ENCODE data around the gene KRT25. TPM values are rescaled to one million over a fixed set of nuclear protein-coding genes. Genes with fewer than 3 reads are reported as not detected.

The KRT25 gene
- total and polyA plus RNA-seq, 8 donors, result not detected

GRCh38 chr17:40796846-40797245, 41.7 kb upstream of the KRT25 start:
- TF ChIP-seq CTCF (IDR thresholded peaks at IDR 0.05), result no peak
- DNase-seq, result no peak
- intact Hi-C loops (cut with DNase I), result no loop called here

GRCh38 chr17:40795019-40795667, 40.0 kb upstream of the KRT25 start:
- TF ChIP-seq CTCF (IDR thresholded peaks at IDR 0.05), result no peak
- DNase-seq, result no peak

More at GRCh38 chr17:40796846-40797245, 41.7 kb upstream of the KRT25 start:
- H3K27me3 ChIP-seq, result peaks cover 16 to 69% of the 10 kb centered on the region in 2 donors
- ATAC-seq, result no peak
- H3K4me1 ChIP-seq, result no peaks in the 10 kb centered on the region
- no peak overlapping the region for H3K4me3 ChIP-seq
- H3K9me3 ChIP-seq, result no peaks in the 10 kb centered on the region
- H3K27ac ChIP-seq, result no peak overlapping the region
- H3K36me3 ChIP-seq, result no peaks in the 10 kb centered on the region

GRCh38 chr17:40794466-40794865, 39.3 kb upstream of the KRT25 start:
- no peak for DNase-seq
- peaks cover 12 to 47% of the 10 kb centered on the region in 2 donors for H3K27me3 ChIP-seq
- ATAC-seq, result no peak
- no peak overlapping the region for H3K4me3 ChIP-seq
- no peak for TF ChIP-seq CTCF (IDR thresholded peaks at IDR 0.05)
- H3K4me1 ChIP-seq, result no peaks in the 10 kb centered on the region
- H3K36me3 ChIP-seq, result no peaks in the 10 kb centered on the region
- H3K27ac ChIP-seq, result no peak overlapping the region
- H3K9me3 ChIP-seq, result no peaks in the 10 kb centered on the region
- intact Hi-C loops (cut with DNase I), result loop anchor here in 1 of 2 donors (5.0 kb wide), 1 partner anchor 177 kb away; no protein-coding TSS in a partner anchor

More at GRCh38 chr17:40795019-40795667, 40.0 kb upstream of the KRT25 start:
- Histone ChIP-seq H3K36me3 (no peaks in the 10 kb centered on the region), H3K4me1 (no peaks in the 10 kb centered on the region), H3K9me3 (no peaks in the 10 kb centered on the region), H3K27ac (no peak overlapping the region), H3K27me3 (peaks cover 13 to 54% of the 10 kb centered on the region in 2 donors), H3K4me3 (no peak overlapping the region)
- intact Hi-C loops (cut with DNase I), result no loop called here
- ATAC-seq, result peak; percentile 84

- Histone ChIP-seq H3K27me3 (peaks cover 9 to 41% of the 10 kb centered on the region in 2 donors), H3K36me3 (no peaks in the 10 kb centered on the region), H3K9me3 (no peaks in the 10 kb centered on the region), H3K4me3 (no peak overlapping the region), H3K4me1 (no peaks in the 10 kb centered on the region), H3K27ac (no peak overlapping the region)
- intact Hi-C loops (cut with DNase I), result loop anchor here in 1 of 2 donors (5.0 kb wide), 1 partner anchor 177 kb away; no protein-coding TSS in a partner anchor
- ATAC-seq (peak; percentile 46), DNase-seq (no peak)
- no peak for TF ChIP-seq CTCF (IDR thresholded peaks at IDR 0.05)
These were observed 38.7 kb upstream of the KRT25 start for GRCh38 chr17:40793832-40794231.

GRCh38 chr17:40791787-40792436, 36.8 kb upstream of the KRT25 start:
- Histone ChIP-seq H3K36me3 (no peaks in the 10 kb centered on the region), H3K27me3 (peaks cover 0 to 24% of the 10 kb centered on the region in 2 donors), H3K27ac (no peak overlapping the region), H3K4me3 (no peak overlapping the region), H3K4me1 (no peaks in the 10 kb centered on the region), H3K9me3 (no peaks in the 10 kb centered on the region)
- TF ChIP-seq CTCF (IDR thresholded peaks at IDR 0.05), result peak in 1 of 2 donors; percentile 52
- DNase-seq, result peak in 2 of 4 donors; percentile 59 to 67
- intact Hi-C loops (cut with DNase I), result loop anchor here in 1 of 2 donors (5.0 kb wide), 1 partner anchor 175 kb away; no protein-coding TSS in a partner anchor
- ATAC-seq, result peak; percentile 65

All from left lung (tissue), 10 donors.